Lower lobe of right lung (tissue), 2 donors: ENCODE data around the gene CRYGA. TPM values are rescaled to one million over a fixed set of nuclear protein-coding genes. Genes with fewer than 3 reads are reported as not detected.
"Not testable (repeated sequence)": the region's sequence is repeated elsewhere in the genome, so short reads cannot be mapped to it uniquely, and the experiment has no call there.

ENCODE experiments used
- ATAC-seq, 2 donors: fragments of 200-7000 bp; cut with Tn5 transposase; one replicate each; pipeline ENCODE4 v1.9.1; 2020 to 2022; ENCODE audit warnings: mild to moderate bottlenecking in 2 of 2, moderate library complexity in 2 of 2
- DNase-seq: peaks from one replicate; pipeline ENCODE4 v3.0.0-alpha.2; 2020
- H3K27ac ChIP-seq: fragments of 200-600 bp; one replicate; pipeline ENCODE4 v1.8.0; 2022
- H3K27me3 ChIP-seq: fragments of 200-600 bp; one replicate; pipeline ENCODE4 v1.8.0; 2022; ENCODE audit warnings: low read depth
- H3K36me3 ChIP-seq: fragments of 200-600 bp; one replicate; pipeline ENCODE4 v1.8.0; 2022; ENCODE audit warnings: mild to moderate bottlenecking
- H3K4me1 ChIP-seq: fragments of 200-600 bp; one replicate; pipeline ENCODE4 v1.8.0; 2022
- H3K4me3 ChIP-seq: fragments of 200-600 bp; one replicate; pipeline ENCODE4 v1.8.0; 2022; ENCODE audit warnings: mild to moderate bottlenecking
- H3K9me3 ChIP-seq: fragments of 200-600 bp; one replicate; pipeline ENCODE4 v1.8.0; 2022
- intact Hi-C: fragments of 100-400 bp; cut with DNase I; formaldehyde crosslinking; loops from one replicate; pipeline ENCODE4 v1.11.0; 2022
- total RNA-seq: library from RNA; stranded (reverse); fragmentation: NEBNext Ultra II Directional; extraction: Animal tissue kit (Norgen Biotek cat#: 25700); gene quantifications from one replicate; pipeline ENCODE4 v1.2.1, GENCODE V29; 2021
- TF ChIP-seq, protein P1 (sequence below): fragments of 200-600 bp; IDR thresholded peaks from one replicate; pipeline ENCODE4 v1.8.0; 2022; ENCODE audit warnings: antibody characterized with exemption, mild to moderate bottlenecking
- donor health status: DM: no; HTN: yes; CAD: no; lungs with severe emphysema.

Gene CRYGA
- total RNA-seq, 1 donor from 2014 or later = not detected

DNA sequence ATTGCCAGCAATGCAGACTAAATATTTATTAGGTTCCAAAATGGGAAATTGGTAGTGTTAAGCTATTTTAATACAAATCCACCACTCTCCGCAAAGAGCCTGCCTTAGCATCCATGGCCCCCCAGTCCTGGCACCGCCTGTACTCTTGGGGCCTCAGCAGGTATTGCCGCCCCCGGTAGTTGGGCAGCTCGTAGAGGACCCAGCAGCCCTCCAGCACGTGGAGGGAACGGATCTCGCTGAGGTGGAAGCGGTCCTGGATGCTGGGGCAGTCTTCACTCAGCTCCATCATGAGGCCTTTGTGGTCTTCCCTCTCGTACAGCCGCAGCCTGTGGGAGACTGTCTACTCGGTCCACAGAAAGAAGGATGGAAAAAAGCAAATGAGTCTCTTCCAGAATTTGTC, 35.3 kb downstream of the CRYGA start:
- Histone ChIP-seq H3K9me3 (no peaks in the 10 kb centered on the region), H3K27ac (no peak overlapping the region), H3K4me3 (no peak overlapping the region), H3K27me3 (peaks cover 16% of the 10 kb centered on the region), H3K36me3 (no peaks in the 10 kb centered on the region), H3K4me1 (no peaks in the 10 kb centered on the region)
- ATAC-seq (no peak), DNase-seq (no peak)
- TF ChIP-seq, protein P1, sequence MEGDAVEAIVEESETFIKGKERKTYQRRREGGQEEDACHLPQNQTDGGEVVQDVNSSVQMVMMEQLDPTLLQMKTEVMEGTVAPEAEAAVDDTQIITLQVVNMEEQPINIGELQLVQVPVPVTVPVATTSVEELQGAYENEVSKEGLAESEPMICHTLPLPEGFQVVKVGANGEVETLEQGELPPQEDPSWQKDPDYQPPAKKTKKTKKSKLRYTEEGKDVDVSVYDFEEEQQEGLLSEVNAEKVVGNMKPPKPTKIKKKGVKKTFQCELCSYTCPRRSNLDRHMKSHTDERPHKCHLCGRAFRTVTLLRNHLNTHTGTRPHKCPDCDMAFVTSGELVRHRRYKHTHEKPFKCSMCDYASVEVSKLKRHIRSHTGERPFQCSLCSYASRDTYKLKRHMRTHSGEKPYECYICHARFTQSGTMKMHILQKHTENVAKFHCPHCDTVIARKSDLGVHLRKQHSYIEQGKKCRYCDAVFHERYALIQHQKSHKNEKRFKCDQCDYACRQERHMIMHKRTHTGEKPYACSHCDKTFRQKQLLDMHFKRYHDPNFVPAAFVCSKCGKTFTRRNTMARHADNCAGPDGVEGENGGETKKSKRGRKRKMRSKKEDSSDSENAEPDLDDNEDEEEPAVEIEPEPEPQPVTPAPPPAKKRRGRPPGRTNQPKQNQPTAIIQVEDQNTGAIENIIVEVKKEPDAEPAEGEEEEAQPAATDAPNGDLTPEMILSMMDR = no peak
- intact Hi-C loops = no loop called here

DNA sequence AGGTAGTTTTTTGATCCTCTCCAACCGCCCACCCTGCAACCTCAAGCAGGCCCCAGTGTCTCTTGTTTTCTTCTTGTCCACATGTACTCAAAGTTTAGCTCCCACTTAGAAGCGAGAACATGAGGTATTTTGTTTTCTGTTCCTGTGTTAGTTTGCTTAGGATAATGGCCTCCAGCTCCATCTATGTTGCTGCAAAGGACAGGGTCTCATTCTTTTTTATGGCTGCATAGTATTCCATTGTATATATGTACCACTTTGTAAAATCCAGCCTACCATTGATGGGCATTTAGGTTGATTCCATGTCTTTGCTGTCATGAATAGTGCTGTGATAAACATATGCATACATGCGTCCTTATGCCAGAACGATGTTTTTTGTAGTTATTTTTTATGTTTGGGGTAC, 36.3 kb downstream of the CRYGA start:
- DNase-seq (no peak), ATAC-seq (no peak)
- TF ChIP-seq, protein P1 = no peak
- Histone ChIP-seq H3K27me3 (peaks cover 16% of the 10 kb centered on the region), H3K4me1 (no peaks in the 10 kb centered on the region), H3K4me3 (no peak overlapping the region), H3K36me3 (no peaks in the 10 kb centered on the region), H3K27ac (no peak overlapping the region), H3K9me3 (no peaks in the 10 kb centered on the region)
- intact Hi-C loops = no loop called here

DNA sequence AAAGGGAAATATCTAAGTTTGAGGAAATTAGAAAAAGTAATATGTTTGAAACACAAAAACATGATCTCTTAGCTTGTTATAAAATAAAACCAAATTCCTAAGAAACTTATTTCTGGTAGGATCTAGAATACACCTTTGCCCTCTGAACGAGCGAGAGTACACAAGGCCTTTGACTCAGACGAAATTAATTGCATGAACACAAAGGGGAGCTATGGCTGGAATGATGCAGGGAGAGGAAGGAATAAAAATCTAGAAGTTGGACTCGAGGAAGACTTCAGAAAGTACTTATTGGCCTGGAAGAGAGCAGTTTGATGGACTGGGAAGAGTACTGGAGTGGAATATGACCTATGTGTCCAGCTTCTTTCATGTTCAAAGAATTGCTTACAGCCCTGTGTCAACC, 38.1 kb downstream of the CRYGA start:
- TF ChIP-seq, protein P1 = no peak
- Histone ChIP-seq H3K27ac (no peak overlapping the region), H3K36me3 (no peaks in the 10 kb centered on the region), H3K4me3 (no peak overlapping the region), H3K9me3 (no peaks in the 10 kb centered on the region), H3K27me3 (peaks cover 16% of the 10 kb centered on the region), H3K4me1 (no peaks in the 10 kb centered on the region)
- ATAC-seq (no peak), DNase-seq (no peak)
- intact Hi-C loops = no loop called here

DNA sequence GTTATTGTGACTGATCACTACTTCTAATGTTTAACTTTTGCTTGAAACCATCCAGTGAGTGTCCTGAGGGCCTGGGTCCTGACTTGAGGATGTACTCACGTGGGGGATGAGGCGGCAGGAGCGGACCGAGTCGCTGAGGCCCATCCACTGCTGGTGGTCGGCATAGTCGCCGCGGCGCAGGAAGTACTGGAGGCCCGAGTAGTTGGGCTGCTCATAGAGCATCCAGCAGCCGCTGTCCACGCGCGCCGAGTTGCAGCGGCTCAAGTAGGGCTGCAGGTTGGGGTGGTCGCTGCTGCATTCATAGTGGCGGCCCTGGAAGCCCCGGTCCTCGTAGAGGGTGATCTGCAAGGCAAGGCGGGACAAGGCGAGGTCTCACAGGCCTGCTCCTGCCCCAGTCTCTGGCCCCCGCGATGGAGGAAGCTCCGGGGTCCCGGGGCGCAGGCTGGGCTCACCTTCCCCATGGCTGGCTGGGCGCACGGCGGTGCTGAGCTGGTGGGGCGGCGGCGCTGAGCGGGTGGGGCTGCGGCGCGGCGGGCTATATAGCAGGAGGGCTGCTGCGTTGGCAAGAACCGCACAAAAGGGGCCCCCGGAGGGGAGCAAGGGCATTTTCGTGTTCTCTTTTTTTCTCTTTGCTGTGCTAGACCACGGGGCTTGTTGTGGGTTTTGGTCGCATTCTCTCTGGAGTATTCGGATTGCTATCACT, 39.2 kb downstream of the CRYGA start, which contains the start of gene CRYGD:
Gene CRYGD, minus strand, starts transcription at position 512 of the 703 bp plus-strand sequence. Its CDS starts 51 bp downstream, at position 461.
- peak within 1 kb of the TSS; percentile 33 for H3K4me3 ChIP-seq
- H3K27me3 ChIP-seq = peaks cover 16% of the 10 kb centered on the region
- intact Hi-C loops, H3K27ac ChIP-seq, H3K36me3 ChIP-seq, DNase-seq, H3K9me3 ChIP-seq, H3K4me1 ChIP-seq: not testable (repeated sequence)
- peak; percentile 57 to 62 for ATAC-seq

DNA sequence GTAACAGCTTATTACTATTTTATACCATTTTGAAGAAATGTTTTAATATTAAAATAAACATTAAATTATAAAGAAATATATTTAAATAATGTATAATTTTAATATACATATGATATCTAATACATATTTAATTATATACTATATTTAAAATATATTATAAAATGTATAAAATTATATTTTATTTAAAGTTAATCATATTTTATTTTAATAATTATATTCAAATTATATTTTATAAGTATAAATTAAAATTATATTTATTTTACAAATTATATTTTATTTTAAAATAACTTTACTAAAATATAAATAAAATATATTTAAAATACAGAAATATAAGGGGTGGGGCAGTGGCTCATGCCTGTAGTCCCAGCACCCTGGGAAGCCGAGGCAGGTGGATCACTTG, 41.1 kb downstream of the CRYGA start:
- TF ChIP-seq, protein P1 = no peak

DNA sequence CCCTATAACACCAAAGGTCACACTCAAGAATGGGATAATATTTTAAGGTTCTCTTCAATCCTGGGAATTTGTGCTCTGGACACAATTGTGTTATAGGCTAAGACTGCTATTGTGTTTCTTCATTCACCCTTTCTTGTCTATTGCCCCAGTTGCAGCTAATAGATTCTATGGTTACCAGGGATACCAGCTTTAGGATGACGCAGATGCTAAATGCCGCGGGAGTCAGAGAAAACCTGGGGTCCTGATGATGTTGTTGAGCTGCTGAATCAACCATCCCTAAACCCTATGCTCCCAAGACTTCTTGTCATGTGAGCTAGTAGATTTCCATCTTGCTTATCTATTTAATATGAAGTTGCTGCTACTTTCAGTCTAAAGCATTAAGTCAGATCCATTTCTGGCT, 44.5 kb downstream of the CRYGA start:
- H3K27me3 ChIP-seq = peaks cover 6% of the 10 kb centered on the region
- intact Hi-C loops = no loop called here
- ATAC-seq (no peak), DNase-seq (no peak)
- H3K9me3 ChIP-seq = no peaks in the 10 kb centered on the region
- H3K4me3 ChIP-seq = no peak overlapping the region
- TF ChIP-seq, protein P1 = no peak
- H3K36me3 ChIP-seq = no peaks in the 10 kb centered on the region
- H3K4me1 ChIP-seq = no peaks in the 10 kb centered on the region
- H3K27ac ChIP-seq = no peak overlapping the region

More for the DNA sequence above, 41.1 kb downstream of the CRYGA start:
- Histone ChIP-seq H3K36me3 (no peaks in the 10 kb centered on the region), H3K27ac (no peak overlapping the region), H3K27me3 (peaks cover 16% of the 10 kb centered on the region), H3K4me1 (no peaks in the 10 kb centered on the region), H3K4me3 (no peak overlapping the region), H3K9me3 (no peaks in the 10 kb centered on the region)
- ATAC-seq (no peak), DNase-seq (no peak)
- intact Hi-C loops = no loop called here

DNA sequence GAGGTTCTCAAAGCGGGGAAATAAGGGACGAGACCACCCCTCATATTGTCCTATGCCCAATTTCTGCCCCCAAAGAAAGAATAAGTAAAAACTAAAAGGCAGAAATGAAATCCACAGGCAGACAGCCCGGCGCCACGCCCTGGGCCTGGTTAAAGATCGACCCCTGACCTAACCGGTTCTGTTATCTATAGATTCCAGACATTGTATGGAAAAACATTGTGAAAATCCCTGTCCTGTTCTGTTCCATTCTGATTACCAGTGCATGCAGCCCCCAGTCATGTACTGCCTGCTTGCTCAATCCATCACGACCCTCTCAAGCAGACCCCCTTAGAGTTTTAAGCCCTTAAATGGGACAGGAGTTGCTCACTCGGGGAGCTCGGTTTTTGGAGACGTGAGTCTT, 46.0 kb downstream of the CRYGA start:
- ATAC-seq, intact Hi-C loops, H3K9me3 ChIP-seq, H3K27ac ChIP-seq, H3K4me3 ChIP-seq, DNase-seq, H3K27me3 ChIP-seq, H3K36me3 ChIP-seq, H3K4me1 ChIP-seq: not testable (repeated sequence)
